ENCODE measurements around the gene LRRC15. TPM values are rescaled to one million over a fixed set of nuclear protein-coding genes. Genes with fewer than 3 reads are reported as not detected.

Gene LRRC15
- not detected for polyA plus RNA-seq (ENCODE audit: low read depth in 6 of 6)

GRCh38 chr3:194369522-194370279 is at the start of gene LRRC15:
LRRC15 (minus strand) TSS chr3:194369743; CDS start chr3:194361043, 8,700 bp downstream.
- Mint-ChIP-seq H3K27me3 (peaks cover 33 to 73% (median 71%) of the 10 kb centered on the region in 3 donors), H3K4me3 (no peak within 1 kb of the TSS), H3K36me3 (no peaks in the 10 kb centered on the region), H3K27ac (no peak within 1 kb of the TSS), H3K9me3 (no peaks in the 10 kb centered on the region), H3K4me1 (peaks cover 0 to 2% (median 0%) of the 10 kb centered on the region in 3 donors)
- ATAC-seq (ENCODE audit: low read depth in 2 of 2) (no peak), DNase-seq (no peak)

- H3K27me3 Mint-ChIP-seq: no peaks in the 10 kb centered on the region
- H3K4me3 Mint-ChIP-seq: no peak overlapping the region
- no peak for ATAC-seq (ENCODE audit: low read depth in 2 of 2)
- DNase-seq: no peak
- no peaks in the 10 kb centered on the region for H3K9me3 Mint-ChIP-seq
- H3K27ac Mint-ChIP-seq: peak overlapping the region in 2 of 6 donors; percentile 1 to 54
- peaks cover 0 to 15% of the 10 kb centered on the region in 2 donors for H3K36me3 Mint-ChIP-seq
- no peaks in the 10 kb centered on the region for H3K4me1 Mint-ChIP-seq
These were observed 49.1 kb upstream of the LRRC15 start for GRCh38 chr3:194418671-194419070.

- peaks cover 0 to 4% of the 10 kb centered on the region in 2 donors for H3K36me3 Mint-ChIP-seq
- DNase-seq (no peak), ATAC-seq (ENCODE audit: low read depth in 2 of 2) (no peak)
- no peaks in the 10 kb centered on the region for H3K9me3 Mint-ChIP-seq
- no peak overlapping the region for H3K4me3 Mint-ChIP-seq
- peak overlapping the region in 1 of 6 donors; percentile 21 for H3K27ac Mint-ChIP-seq
- no peaks in the 10 kb centered on the region for H3K27me3 Mint-ChIP-seq
- H3K4me1 Mint-ChIP-seq: peaks cover 0 to 4% (median 0%) of the 10 kb centered on the region in 3 donors
These were observed 37.9 kb upstream of the LRRC15 start for GRCh38 chr3:194407423-194407822.

GRCh38 chr3:194405766-194406165 is 36.2 kb upstream of the LRRC15 start:
- peaks cover 0 to 4% of the 10 kb centered on the region in 2 donors for H3K36me3 Mint-ChIP-seq
- peak overlapping the region in 2 of 6 donors; percentile 40 to 91 for H3K27ac Mint-ChIP-seq

GRCh38 chr3:194404365-194405140 is 35.0 kb upstream of the LRRC15 start:
- peaks cover 0 to 4% of the 10 kb centered on the region in 2 donors for H3K36me3 Mint-ChIP-seq
- peaks cover 4 to 8% (median 7%) of the 10 kb centered on the region in 3 donors for H3K27me3 Mint-ChIP-seq
- peaks cover 0 to 8% (median 4%) of the 10 kb centered on the region in 3 donors for H3K4me1 Mint-ChIP-seq
- DNase-seq (peak; percentile 23), ATAC-seq (ENCODE audit: low read depth in 2 of 2) (no peak)
- H3K9me3 Mint-ChIP-seq: no peaks in the 10 kb centered on the region
- H3K4me3 Mint-ChIP-seq: no peak overlapping the region
- H3K27ac Mint-ChIP-seq: no peak overlapping the region

More at GRCh38 chr3:194405766-194406165, 36.2 kb upstream of the LRRC15 start:
- no peaks in the 10 kb centered on the region for H3K27me3 Mint-ChIP-seq
- H3K9me3 Mint-ChIP-seq: no peaks in the 10 kb centered on the region
- H3K4me3 Mint-ChIP-seq: no peak overlapping the region
- peaks cover 0 to 4% (median 0%) of the 10 kb centered on the region in 3 donors for H3K4me1 Mint-ChIP-seq
- no peak for ATAC-seq (ENCODE audit: low read depth in 2 of 2)
- DNase-seq: no peak

- Mint-ChIP-seq H3K27me3 (peaks cover 20 to 34% (median 28%) of the 10 kb centered on the region in 3 donors), H3K4me3 (no peak overlapping the region), H3K27ac (no peak overlapping the region), H3K9me3 (no peaks in the 10 kb centered on the region), H3K36me3 (no peaks in the 10 kb centered on the region), H3K4me1 (peaks cover 20 to 24% (median 21%) of the 10 kb centered on the region in 3 donors)
- ATAC-seq (ENCODE audit: low read depth in 2 of 2) (no peak), DNase-seq (no peak)
These were observed 32.4 kb upstream of the LRRC15 start for GRCh38 chr3:194401868-194402329.

- Mint-ChIP-seq H3K27me3 (peaks cover 23 to 35% (median 32%) of the 10 kb centered on the region in 3 donors), H3K4me1 (peaks cover 23 to 25% (median 24%) of the 10 kb centered on the region in 3 donors), H3K27ac (no peak overlapping the region), H3K36me3 (no peaks in the 10 kb centered on the region), H3K9me3 (no peaks in the 10 kb centered on the region), H3K4me3 (no peak overlapping the region)
- ATAC-seq (ENCODE audit: low read depth in 2 of 2) (no peak), DNase-seq (no peak)
These were observed 31.8 kb upstream of the LRRC15 start for GRCh38 chr3:194401346-194401745.

- no peak overlapping the region for H3K4me3 Mint-ChIP-seq
- no peaks in the 10 kb centered on the region for H3K36me3 Mint-ChIP-seq
- H3K27me3 Mint-ChIP-seq: peaks cover 26 to 49% (median 39%) of the 10 kb centered on the region in 3 donors
- ATAC-seq (ENCODE audit: low read depth in 2 of 2) (no peak), DNase-seq (no peak)
- no peak overlapping the region for H3K27ac Mint-ChIP-seq
- H3K4me1 Mint-ChIP-seq: peaks cover 27 to 34% (median 30%) of the 10 kb centered on the region in 3 donors
- no peaks in the 10 kb centered on the region for H3K9me3 Mint-ChIP-seq
These were observed 30.4 kb upstream of the LRRC15 start for GRCh38 chr3:194399874-194400411.

GRCh38 chr3:194399166-194399565 is 29.6 kb upstream of the LRRC15 start, which contains the start of gene GP5:
GP5 (minus strand) TSS chr3:194399266; CDS start chr3:194398282, 984 bp downstream.
- ATAC-seq (ENCODE audit: low read depth in 2 of 2): no peak
- H3K4me3 Mint-ChIP-seq: peak within 1 kb of the TSS; percentile 75 to 89 (median 86)
- peaks cover 30 to 56% (median 39%) of the 10 kb centered on the region in 3 donors for H3K27me3 Mint-ChIP-seq
- peaks cover 23 to 34% (median 30%) of the 10 kb centered on the region in 3 donors for H3K4me1 Mint-ChIP-seq
- peak within 1 kb of the TSS in 1 of 6 donors; percentile 51 for H3K27ac Mint-ChIP-seq
- no peak for DNase-seq
- H3K36me3 Mint-ChIP-seq: no peaks in the 10 kb centered on the region
- no peaks in the 10 kb centered on the region for H3K9me3 Mint-ChIP-seq

- no peaks in the 10 kb centered on the region for H3K9me3 Mint-ChIP-seq
- H3K27me3 Mint-ChIP-seq: peaks cover 30 to 57% (median 39%) of the 10 kb centered on the region in 3 donors
- DNase-seq: no peak
- H3K4me1 Mint-ChIP-seq: peaks cover 23 to 34% (median 30%) of the 10 kb centered on the region in 3 donors
- no peak overlapping the region for H3K27ac Mint-ChIP-seq
- ATAC-seq (ENCODE audit: low read depth in 2 of 2): peak; percentile 33 to 39
- peak overlapping the region; percentile 75 to 89 (median 86) for H3K4me3 Mint-ChIP-seq
- no peaks in the 10 kb centered on the region for H3K36me3 Mint-ChIP-seq
These were observed 28.3 kb upstream of the LRRC15 start for GRCh38 chr3:194397757-194398312.

GRCh38 chr3:194396859-194397756 is 27.6 kb upstream of the LRRC15 start:
- DNase-seq: peak; percentile 15
- Mint-ChIP-seq H3K27me3 (peaks cover 30 to 64% (median 39%) of the 10 kb centered on the region in 3 donors), H3K9me3 (no peaks in the 10 kb centered on the region), H3K27ac (peak overlapping the region in 1 of 6 donors; percentile 81), H3K36me3 (no peaks in the 10 kb centered on the region), H3K4me1 (peaks cover 23 to 34% (median 30%) of the 10 kb centered on the region in 3 donors), H3K4me3 (peak overlapping the region; percentile 75 to 89 (median 86))
- ATAC-seq (ENCODE audit: low read depth in 2 of 2): peak; percentile 55 to 57

- DNase-seq (no peak), ATAC-seq (ENCODE audit: low read depth in 2 of 2) (no peak)
- Mint-ChIP-seq H3K4me1 (peaks cover 23 to 34% (median 30%) of the 10 kb centered on the region in 3 donors), H3K4me3 (peak overlapping the region; percentile 57 to 86 (median 74)), H3K36me3 (no peaks in the 10 kb centered on the region), H3K27ac (no peak overlapping the region), H3K9me3 (peaks cover 0 to under 1% (median 0%) of the 10 kb centered on the region in 7 donors), H3K27me3 (peaks cover 30 to 65% (median 39%) of the 10 kb centered on the region in 3 donors)
These were observed 27.0 kb upstream of the LRRC15 start for GRCh38 chr3:194396539-194396858.

Measured in naive B cell (primary cell).